Measurements from ENCODE around the gene ADAM17.

DNA sequence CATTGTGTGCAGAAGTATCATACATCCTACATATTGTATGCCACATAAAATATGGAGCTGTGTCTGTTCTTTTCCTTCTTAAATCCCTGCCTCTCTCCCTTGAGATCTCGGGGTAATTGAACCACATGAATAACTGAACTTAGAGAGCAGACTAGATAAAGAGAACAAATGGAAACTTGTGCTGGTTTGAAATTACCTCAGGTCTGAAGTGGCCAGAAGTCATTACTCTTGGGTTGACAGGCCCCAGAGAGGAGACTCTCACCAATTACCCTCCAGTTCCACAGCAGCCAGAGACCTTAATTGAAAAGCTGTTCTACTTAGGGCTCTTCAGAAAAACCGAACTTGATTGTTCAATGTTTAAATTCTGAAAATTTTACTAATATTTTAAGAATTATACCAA lies 5.0 kb upstream of the ADAM17 start:
- TF ChIP-seq EZH2phosphoT487 (IDR thresholded peaks at IDR 0.05; ENCODE audit: low read depth), result no peak
- TF ChIP-seq, protein P1, sequence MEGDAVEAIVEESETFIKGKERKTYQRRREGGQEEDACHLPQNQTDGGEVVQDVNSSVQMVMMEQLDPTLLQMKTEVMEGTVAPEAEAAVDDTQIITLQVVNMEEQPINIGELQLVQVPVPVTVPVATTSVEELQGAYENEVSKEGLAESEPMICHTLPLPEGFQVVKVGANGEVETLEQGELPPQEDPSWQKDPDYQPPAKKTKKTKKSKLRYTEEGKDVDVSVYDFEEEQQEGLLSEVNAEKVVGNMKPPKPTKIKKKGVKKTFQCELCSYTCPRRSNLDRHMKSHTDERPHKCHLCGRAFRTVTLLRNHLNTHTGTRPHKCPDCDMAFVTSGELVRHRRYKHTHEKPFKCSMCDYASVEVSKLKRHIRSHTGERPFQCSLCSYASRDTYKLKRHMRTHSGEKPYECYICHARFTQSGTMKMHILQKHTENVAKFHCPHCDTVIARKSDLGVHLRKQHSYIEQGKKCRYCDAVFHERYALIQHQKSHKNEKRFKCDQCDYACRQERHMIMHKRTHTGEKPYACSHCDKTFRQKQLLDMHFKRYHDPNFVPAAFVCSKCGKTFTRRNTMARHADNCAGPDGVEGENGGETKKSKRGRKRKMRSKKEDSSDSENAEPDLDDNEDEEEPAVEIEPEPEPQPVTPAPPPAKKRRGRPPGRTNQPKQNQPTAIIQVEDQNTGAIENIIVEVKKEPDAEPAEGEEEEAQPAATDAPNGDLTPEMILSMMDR (IDR thresholded peaks at IDR 0.05; ENCODE audit: low read depth, low read length), result no peak

Data from OCI-LY3 (cell line).